NCI-H748 (cell line): ENCODE data around the gene RPL36A.

Experiments
- DNase-seq: peaks from one replicate; lab custom pipeline; 2025; ENCODE audit not compliant: unreplicated experiment; lab: John Stamatoyannopoulos, UW

RPL36A gene

DNA sequence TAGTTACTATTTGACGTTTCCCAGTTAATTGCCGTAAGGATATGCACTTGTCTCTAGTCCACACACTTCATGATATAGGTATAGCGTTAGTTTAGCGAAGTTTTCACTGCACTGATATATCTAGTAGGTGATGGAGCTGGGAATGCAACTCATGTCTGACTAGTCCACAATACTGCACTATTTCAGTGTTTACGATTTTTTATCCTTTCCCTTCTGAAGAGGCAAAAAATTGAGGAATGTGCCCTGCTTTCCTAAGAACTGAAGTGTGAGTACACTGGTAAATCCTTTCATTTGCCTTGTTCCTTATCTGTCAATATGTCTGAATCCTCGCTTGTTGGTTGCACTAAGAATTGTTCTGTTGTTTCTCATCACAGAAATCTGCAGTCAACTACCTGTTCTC is 1.0 kb downstream of the RPL36A start:
- DNase-seq = no peak

DNA sequence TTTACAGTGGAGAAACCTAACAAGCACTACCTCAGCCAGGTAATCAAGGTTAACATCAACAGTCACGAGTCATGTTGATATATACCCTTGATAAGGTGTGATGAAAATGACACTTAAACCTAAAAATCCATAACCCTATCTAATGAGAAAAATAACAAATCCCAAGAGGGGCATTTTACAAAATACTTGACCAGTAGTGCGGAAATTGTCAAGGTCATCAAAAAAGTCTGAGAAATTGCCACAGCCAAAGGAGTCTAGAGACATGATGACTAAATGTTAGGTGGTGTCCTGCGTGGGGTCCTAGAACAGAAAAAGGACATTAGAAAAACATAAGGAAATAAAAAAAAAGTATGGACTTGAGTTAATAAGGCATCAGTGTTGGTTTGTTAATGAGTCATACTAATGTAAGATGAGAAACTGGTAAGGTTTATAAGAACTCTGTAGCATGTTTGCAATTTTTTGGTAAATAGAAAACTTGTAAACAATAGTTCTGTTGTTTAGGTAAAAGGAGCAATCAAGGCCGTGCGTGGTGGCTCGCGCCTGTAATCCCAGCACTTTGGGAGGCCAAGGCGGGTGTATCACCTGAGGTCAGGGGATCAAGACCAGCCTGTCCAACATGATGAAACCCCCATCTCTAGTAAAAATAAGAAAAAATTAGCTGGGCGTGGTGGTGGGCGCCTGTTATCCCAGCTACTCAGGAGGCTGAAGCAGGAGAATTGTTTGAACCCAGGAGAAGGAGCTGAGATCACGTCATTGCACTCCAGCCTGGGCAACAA is 2.9 kb downstream of the RPL36A start:
- DNase-seq = no peak

DNA sequence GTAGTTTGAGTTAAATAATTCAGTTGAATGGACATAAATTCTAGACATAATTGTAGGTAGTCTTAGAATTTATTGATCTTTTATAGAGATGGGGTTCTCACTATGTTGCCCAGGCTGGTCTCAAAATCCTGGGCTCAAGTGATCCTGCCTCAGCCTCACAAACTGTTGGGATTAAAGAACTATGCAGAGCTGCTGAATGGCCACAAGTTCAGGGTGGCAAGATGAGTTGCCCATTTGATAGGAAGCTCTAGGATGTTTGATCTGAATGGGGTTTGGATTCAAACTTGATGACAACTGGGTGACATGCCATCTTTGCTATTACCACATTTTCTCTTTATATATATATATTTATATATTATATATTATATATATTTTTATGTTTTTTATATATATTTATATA is 3.6 kb downstream of the RPL36A start:
- DNase-seq = no peak

DNA sequence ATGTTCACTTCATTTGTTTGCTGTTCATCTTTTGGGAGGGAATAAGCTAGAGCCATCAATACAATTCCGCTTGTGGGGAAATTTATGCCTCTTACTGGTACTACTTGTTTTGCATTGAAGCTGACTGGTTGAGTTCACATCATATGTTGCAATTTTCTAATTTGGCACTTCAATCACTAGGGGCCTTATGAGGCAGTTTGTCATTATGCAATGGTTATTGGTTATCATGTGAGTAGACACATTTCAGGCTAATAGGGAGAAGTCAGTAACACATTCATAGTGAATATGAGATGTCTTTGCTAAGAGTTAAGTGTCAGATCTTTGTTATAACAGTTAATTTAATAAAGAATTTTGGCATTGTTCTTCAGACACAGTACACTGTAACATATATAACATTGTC is 5.0 kb downstream of the RPL36A start:
- no peak for DNase-seq

DNA sequence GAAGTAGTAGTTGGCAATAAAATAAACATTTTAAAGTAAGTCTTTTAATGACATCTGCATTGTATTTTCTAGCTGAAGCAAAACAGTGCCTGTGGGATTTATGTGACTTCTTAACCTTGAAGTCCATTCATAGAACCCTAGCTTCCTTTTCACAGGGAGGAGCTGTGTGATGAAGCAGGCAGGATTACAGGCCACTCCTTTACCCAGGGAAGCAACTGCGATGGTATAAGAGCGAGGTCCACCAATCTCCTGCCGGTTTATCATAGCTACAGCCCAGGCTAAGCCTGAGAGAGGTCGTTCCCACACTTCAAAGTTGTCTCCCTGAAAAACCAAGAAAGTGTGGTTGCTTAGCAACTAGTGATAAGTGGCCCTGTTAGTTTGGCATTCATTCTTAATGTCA is 7.0 kb downstream of the RPL36A start:
- DNase-seq = no peak

DNA sequence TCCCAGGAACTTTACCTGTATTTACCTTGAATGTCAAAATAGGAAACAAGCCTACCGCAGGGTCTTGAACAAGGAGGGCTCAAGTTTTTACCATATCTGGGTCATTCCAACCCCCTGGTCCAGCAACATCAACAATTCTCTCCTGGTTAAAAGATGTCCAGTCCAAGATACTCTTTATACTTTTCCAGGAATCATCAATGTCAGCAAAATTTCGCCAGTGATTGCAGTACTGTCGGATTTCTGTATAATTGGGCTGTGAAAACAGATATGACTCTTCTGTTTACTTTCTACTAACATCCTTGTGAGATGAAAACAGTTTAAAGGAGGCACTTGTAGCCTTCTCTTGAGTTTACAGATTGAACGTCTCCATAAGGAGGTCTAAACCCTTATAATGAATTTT is 7.9 kb downstream of the RPL36A start:
- DNase-seq = no peak

DNA sequence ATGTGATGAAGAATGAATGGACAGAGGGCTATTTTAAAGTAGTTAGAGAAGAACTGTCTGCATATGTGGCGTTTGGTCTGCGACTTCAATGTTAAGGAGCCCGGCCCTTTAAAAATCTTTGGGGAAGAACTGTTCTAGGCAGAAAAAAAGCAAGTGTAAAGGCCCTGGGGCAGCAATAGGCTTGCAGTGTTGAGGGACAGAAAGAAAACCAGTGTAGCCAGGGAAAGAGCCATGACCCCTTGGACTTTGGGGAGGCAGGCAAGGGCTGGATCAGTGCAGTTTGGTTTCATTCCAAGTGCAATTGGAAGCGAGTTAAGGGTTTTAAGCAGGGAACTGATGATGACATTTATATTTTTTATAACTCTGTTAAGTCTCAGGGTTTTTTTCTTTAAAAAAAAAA is 9.0 kb downstream of the RPL36A start:
- no peak for DNase-seq

DNA sequence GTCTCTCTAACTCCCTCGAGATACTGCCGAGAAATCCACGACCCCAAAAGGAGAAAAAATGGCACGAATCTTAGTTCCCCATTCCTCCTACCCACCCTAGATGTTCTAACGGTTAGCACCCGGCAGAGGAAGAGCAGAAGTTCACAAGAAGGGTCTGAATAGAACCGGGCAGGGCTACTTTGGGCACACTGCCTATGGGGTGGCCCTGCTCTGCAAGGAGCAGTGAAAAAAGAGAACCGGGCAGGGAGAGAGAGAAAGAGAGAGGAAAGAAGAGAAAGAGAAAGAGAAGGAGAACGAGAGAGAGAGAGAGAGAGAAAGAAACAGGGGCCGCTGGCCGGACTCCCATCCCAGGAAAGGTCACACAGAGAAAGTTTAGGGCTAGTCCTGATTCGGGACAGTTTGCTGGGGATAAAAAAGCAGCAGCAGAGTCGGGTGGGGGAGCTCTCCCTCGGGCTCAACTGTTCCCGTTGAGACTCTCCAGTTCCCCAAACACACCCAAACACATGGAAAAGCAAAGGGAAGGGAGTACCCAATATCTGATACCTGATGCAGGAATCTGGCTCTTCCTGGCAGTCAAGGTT is 16.4 kb downstream of the RPL36A start:
- peak; percentile 17 for DNase-seq

DNA sequence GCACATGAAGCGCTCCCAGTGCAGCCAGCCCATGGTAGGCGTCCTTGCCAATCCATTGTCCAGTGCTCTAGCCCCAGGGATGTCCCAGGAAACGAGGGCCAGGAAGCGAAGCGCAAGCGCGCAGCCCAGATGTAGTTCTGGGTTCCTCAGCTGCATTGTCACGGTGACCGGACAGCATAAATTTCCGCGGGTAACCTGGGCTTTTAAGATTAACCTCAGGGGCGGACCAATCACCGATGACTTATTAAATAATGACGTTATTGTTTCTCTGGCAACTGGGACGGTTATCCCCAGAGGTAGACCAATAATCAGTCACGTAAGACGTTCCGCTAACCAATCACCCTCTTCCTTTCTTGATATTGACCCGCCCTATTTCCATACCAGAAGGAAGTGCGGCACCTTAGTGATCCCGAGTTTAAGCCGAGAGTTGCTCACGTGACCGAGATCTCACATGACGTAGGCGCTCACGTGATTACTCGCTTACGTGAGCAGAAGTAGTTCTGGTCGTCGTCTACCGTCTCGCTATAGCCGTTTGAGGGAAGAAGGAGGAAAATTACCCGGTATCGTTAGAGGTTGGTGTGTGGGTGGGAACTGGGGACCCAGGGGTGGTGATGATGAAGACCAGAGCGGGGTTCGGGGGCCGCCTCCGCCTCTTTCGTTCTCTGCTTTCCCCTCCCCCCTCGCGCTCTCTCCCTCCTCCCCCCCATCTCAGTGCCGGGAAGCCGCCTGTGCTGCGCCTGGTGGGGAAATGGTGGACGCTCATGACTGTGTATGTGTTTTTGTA is 17.1 kb downstream of the RPL36A start, which contains the start of the genes GLA and HNRNPH2:
TSS of gene GLA (minus strand) at position 178 of the 784 bp plus-strand sequence. CDS start at position 156, 22 bp downstream.
TSS of gene HNRNPH2 (plus strand) at position 475 of the 784 bp plus-strand sequence. CDS start 3,767 bp downstream, outside the sequence.
- DNase-seq = peak; percentile 98

DNA sequence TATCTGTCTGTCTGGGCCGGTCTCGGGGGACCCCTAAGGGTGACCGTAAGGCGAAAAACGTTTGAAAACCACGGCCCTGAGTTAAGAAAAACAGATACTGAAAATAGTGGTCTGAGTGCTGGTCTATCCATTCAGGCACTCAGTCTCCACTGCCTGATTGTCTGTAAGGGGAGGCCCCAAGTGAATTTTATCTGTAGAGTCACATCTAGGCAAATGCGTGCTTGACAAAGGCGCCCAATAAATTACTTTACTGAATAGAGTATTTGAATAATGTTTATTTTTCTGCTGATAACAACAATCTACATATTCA is 17.7 kb downstream of the RPL36A start:
- no peak for DNase-seq

DNA sequence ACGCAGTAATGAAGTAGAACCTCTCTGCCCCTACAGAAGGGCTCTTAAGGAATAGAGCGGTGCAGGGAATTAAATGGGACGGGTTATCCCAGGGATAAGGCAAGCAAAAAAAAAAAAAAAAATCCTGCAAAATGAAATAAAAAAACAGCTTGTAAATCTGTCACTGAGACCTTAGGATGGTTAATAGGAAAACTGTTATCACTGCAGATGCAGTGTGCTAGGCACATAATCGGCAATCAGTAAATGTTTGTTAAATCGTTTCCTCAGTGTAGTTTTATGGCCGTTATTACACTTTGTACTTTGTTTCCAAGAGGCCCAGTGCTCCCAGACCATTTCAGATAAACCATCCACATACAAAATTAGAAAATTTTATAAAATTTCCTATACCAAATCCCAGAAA is 18.2 kb downstream of the RPL36A start:
- DNase-seq = peak; percentile 14

DNA sequence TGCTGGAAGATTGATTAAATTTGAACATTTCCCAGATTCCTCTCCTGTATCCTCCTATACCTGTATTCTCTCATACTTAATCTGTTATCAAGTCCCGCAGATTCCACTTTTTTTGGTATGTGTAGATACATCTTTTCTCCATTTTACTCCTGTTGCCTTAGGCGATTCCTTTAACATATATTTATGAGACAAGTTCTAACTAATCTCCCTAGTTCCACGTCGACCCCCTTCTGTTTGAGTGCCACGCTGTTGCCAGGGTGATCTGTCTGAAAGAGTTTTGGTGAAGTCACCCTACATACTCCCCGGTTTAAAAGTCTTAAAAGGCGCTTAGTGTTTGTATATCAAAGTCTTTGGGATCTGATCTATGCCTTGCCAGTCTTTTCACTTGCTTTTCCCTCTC is 19.6 kb downstream of the RPL36A start:
- DNase-seq = no peak

DNA sequence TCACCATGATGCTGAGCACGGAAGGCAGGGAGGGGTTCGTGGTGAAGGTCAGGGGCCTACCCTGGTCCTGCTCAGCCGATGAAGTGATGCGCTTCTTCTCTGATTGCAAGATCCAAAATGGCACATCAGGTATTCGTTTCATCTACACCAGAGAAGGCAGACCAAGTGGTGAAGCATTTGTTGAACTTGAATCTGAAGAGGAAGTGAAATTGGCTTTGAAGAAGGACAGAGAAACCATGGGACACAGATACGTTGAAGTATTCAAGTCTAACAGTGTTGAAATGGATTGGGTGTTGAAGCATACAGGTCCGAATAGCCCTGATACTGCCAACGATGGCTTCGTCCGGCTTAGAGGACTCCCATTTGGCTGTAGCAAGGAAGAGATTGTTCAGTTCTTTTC is 21.2 kb downstream of the RPL36A start:
- no peak for DNase-seq

DNA sequence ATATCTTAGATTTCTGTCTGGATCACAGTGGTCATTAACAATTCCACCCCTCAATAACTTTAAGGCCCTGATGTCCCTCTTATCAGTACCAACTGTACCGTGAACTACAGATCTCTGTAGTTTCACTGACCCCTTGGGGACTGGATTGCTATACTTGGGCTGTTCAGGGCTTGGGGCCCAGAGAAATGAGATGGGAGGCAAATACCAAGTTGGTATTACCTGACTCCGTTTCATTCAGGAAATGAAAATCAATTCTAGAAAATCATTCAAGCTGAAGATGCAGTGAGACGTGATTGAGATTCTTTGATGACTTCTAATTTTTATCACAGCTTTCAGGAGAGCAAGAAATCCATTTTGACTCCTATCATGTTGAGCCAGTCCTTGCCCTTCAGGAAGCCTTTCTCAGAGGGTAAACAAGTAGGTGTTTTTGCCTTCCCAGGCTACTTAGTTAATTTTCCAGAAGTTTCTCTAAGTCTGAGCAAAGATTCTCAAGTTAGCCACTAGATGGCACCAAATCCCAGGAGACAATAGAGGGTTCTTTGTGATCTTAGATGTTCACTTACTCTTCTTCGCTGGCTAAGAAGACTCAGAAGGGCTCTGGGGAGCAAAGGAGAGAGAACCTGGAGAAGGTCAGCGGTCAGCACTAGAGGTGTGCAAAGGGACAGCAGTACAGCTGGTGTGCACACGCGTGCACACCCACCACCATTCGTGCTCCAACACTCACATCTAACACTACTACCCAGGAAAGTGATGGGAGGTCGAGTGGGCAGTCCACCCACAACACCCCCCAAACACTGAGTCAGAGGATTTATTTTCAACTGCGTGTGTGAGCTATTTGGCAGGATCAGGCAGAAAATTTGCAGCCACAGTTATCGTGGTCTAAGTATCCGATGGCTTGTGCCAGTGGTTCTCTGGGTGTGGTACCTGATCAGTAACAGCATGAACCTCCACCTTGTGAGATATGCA is 24.7 kb downstream of the RPL36A start:
- peak; percentile 62 for DNase-seq

DNA sequence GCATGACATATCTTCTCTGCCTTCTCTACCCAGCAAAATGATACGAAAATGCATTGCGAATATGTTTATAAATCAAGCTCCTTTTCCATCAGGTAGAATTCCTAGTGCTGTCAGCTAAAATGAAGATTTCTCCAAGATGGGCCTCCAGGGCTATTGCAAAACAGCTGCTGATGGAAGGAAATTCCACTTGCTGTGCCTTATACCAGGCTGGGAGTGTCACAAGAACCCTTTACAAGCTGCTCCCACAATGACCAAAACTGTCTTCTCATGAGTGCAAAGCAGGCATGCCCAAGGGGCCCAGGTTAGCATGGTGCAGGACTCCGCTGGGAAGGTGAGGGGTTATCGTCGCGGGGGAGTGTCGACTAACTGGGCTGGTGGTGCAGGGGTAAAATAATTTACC is 25.9 kb downstream of the RPL36A start:
- no peak for DNase-seq

DNA sequence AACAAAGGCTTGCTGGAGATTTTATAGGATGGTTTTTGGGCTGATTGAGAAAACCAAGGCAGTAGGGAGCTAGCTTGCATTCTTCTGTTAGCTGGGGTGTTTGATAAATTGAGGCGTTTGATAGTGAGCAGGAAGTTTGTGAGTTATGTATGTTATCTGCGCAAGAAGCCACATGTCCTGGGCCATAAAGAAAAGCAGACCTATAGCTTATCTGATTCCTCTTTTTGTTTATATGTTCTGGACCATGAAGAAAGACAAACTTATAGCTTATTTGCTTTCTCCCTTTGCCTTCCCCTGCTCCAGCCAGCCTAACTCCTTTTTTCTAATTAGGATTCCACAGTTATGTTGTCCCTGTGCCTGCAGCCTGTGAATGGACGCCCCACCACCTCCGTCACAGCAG is 26.4 kb downstream of the RPL36A start:
- no peak for DNase-seq

DNA sequence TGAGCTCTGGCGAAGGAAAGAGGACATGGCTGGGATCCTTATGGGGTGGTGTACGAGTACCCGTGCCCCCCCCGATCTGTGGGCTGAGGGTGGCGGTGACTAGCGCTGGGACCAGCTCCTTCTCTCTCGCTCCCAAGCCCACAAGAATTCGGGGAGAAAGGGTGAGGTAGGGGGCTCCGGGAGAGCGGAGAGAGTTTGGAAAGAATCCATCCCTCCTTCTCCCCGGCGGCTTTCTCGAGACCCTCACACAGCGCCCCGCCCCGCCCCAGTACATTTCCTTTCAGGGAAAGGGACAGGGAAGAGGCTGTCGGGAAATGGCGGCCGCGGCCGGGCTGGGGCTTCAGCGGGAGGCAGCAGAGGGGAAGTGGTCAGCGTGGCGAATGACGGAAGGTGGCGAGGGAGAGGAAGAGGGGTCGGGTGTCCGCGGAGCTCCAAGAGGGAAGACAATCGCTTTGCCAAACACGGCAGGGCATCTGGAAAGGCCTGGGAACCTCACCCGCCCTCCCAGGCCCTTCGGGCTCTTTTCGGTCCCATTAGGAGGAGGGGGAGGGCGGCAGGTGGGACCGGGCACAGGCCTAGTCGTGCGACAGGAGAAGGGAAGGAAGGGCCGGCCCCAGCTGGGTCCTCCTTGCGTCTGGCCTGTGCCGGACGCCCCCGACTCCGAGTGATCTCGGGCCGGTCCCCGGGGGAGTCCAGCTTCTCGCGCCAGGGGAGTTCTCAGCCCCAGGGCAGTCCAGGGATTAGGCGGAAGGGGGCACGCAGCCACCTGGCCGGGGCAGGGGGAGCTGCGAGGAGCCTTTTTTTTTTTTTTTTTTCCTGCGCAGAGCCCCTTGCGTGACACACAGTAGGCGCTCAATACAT is 27.4 kb downstream of the RPL36A start:
- peak; percentile 68 for DNase-seq

DNA sequence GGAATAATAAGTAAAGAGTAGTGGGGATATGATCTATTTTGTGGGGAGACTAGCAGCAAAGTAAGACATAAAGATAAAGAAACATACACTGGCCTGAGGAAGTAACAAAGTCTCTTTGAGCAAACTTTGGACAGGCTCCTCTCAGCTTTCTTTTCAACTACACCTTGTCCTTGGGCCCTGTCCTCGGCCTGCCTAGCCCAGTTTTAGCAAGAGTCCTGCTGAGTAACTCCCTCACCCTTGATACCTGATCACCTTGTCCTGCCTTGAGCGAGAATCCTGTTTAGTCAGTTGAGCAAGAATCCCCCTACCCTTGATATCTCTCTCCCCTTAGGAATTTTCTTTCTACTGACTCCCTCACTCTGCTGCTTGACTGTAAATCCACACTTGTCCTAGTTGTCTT is 28.7 kb downstream of the RPL36A start:
- DNase-seq = no peak

DNA sequence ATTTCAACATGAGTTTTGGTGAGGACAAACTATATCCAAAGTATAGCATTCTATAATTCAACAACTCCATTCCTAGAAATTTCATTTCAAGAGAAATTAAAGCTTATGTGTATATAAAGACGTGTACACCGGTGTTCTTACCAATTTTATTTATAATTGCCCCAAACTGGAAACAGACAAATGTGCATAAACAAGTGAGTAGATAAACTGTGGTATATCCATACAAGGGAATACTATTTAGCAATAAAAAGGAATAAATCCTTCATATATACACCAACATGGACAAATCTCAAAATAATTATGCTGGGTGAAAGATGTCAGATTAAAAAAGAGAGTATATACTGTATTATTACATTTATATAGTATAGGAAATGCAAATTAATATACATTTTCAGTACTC is 37.1 kb downstream of the RPL36A start:
- DNase-seq = no peak

DNA sequence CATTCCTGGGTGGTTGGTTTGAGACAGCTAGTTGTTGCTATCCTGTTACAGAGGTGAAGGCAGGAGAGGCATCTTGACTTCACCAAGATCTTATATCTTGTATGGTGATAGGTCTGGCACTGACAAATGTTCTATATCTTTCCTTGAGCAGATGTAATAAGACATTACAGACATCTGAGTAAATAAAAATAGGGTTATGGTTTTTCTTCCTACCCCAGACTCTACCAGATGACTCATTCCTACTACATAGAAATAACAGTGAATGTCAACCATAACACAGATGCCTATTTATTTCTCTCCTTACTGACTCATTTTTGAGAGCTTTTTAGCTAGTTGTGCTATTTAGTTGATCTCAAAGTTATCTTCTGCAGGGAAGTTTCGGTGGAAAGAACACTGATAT is 39.1 kb downstream of the RPL36A start:
- DNase-seq = no peak
